ENCODE measurements around the gene ZNF653. TPM values are rescaled to one million over a fixed set of nuclear protein-coding genes. Genes with fewer than 3 reads are reported as not detected.
A peak's percentile ranks its signal among the peaks of the same experiment; 100 is the strongest.

ZNF653 gene
- total RNA-seq, 6 experiments from 2014 or later, result 2.7 to 7.0 (median 3.9) TPM

GRCh38 chr19:11504502-11505031 lies 1.1 kb downstream of the ZNF653 start:
- Histone ChIP-seq H3K27me3 (no peaks in the 10 kb centered on the region), H3K9me3 (no peaks in the 10 kb centered on the region), H3K4me1 (peaks cover 0 to 11% (median 0%) of the 10 kb centered on the region in 4 donors), H3K4me3 (peak overlapping the region; percentile 73 to 89 (median 86)), H3K27ac (no peak overlapping the region), H3K36me3 (no peaks in the 10 kb centered on the region)
- intact Hi-C loops (cut with DNase I), result no loop called here
- no peak for ATAC-seq
- WGBS (ENCODE audit: insufficient coverage, low coverage, low lambda C conversion rate, missing lambda C conversion rate), result 45% methylated on average over 6 of the region's 7 CpGs
- TF ChIP-seq, protein P1, sequence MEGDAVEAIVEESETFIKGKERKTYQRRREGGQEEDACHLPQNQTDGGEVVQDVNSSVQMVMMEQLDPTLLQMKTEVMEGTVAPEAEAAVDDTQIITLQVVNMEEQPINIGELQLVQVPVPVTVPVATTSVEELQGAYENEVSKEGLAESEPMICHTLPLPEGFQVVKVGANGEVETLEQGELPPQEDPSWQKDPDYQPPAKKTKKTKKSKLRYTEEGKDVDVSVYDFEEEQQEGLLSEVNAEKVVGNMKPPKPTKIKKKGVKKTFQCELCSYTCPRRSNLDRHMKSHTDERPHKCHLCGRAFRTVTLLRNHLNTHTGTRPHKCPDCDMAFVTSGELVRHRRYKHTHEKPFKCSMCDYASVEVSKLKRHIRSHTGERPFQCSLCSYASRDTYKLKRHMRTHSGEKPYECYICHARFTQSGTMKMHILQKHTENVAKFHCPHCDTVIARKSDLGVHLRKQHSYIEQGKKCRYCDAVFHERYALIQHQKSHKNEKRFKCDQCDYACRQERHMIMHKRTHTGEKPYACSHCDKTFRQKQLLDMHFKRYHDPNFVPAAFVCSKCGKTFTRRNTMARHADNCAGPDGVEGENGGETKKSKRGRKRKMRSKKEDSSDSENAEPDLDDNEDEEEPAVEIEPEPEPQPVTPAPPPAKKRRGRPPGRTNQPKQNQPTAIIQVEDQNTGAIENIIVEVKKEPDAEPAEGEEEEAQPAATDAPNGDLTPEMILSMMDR (IDR thresholded peaks at IDR 0.05), result no peak
- no peak for TF ChIP-seq POLR2A (IDR thresholded peaks at IDR 0.05)
- no peak for DNase-seq

DNA sequence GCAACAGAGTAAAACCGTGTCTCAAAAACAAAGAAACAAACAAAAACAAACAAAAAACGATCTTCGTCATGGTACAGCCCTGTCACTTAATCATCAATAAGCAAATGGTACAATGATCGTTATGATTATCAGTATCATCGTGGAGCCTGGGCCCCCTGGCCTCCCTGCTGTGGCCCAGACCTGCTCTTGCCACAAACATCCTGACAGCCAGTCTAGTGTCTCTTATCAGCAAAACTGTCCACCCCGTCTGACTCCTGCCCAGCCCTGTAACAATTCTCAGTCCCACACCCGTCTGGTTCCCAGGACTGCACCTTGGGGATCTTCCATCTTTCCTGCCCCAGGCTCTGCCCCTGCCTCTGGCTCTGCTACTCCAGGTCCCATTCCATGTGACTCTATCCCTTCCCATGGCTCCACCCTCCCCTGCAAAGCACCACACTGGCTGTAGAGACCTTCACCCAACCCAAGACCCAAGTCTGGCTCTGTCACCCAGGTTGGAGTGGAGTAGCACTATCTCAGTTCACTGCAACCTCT lies 5.7 kb downstream of the ZNF653 start:
- no peaks in the 10 kb centered on the region for H3K9me3 ChIP-seq
- H3K36me3 ChIP-seq, result peaks cover 0 to 7% (median 0%) of the 10 kb centered on the region in 4 donors
- no peak for TF ChIP-seq POLR2A (IDR thresholded peaks at IDR 0.05)
- TF ChIP-seq, protein P1 (IDR thresholded peaks at IDR 0.05), result no peak
- H3K4me3 ChIP-seq, result no peak overlapping the region
- H3K4me1 ChIP-seq, result peaks cover 0 to 4% (median 0%) of the 10 kb centered on the region in 4 donors
- DNase-seq (no peak), ATAC-seq (no peak)
- 84% methylated on average over 4 of the region's 7 CpGs for WGBS (ENCODE audit: insufficient coverage, low coverage, low lambda C conversion rate, missing lambda C conversion rate)
- H3K27me3 ChIP-seq, result no peaks in the 10 kb centered on the region
- H3K27ac ChIP-seq, result no peak overlapping the region
- intact Hi-C loops (cut with DNase I), result no loop called here

DNA sequence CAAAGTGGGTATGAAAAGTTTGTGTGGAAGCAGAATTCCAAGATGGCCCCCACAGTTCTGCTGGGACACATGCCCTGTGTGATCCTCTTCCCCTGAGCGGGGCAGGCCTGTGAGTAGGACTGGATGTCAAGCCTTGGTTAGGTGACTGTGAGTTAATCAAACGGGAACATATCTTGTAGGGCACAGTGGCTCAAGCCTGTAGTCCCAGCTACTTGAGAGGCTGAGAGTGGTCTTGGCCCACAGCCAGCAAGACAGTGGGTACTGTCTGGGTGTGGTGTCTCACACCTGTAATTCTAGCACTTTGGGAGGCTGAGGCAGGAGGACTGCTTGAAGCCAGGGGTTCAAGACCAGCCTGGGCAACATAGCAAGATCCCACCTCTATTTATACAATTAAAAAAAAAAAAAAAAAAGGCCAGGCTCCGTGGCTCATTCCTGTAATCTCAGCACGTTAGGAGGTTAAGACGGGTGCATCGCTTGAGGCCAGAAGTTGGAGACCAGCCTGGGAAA lies 6.4 kb downstream of the ZNF653 start:
- Histone ChIP-seq H3K4me1 (no peaks in the 10 kb centered on the region), H3K9me3 (no peaks in the 10 kb centered on the region), H3K36me3 (peaks cover 0 to 7% (median 0%) of the 10 kb centered on the region in 4 donors), H3K4me3 (no peak overlapping the region), H3K27me3 (no peaks in the 10 kb centered on the region), H3K27ac (no peak overlapping the region)
- no peak for DNase-seq
- intact Hi-C loops (cut with DNase I), result no loop called here
- TF ChIP-seq, protein P1 (IDR thresholded peaks at IDR 0.05), result no peak
- no peak for TF ChIP-seq POLR2A (IDR thresholded peaks at IDR 0.05)
- 96% methylated on average over 3 of the region's 6 CpGs for WGBS (ENCODE audit: insufficient coverage, low coverage, low lambda C conversion rate, missing lambda C conversion rate)
- ATAC-seq, result no peak

DNA sequence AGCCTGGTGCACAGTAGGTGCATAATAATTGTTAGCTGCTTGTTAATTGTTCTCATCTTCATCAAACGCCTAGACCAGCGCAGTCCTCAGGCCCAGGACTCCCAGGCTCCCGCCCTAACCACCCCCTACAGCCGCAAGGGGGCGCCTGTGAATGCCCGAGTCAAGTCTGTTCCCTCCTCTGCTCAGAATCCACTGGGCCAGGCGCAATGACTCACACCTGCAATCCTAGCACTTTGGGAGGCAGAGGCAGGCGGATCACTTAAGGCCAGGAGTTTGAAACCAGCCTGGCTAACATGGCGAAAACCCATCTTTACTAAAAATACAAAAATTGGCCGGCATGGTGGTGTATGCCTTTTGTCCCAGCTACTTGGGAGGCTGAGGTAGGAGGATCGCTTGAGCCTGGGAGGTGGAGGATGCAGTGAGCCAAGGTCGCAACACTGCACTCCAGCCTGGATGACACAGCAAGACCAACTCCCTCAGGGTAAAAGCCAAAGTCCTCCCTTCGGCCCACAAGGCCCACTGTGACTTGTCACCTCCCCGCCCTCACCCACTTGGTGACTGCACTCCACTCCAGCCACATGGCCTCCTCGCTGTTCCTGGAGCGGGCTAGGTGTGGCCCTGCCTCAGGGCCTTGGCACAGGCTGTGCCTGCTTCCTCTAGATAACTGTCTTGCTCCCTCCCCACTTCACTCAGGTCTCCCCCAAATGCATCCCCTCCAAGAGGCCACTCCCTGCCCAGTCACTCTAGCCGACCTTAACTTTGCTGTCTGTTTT lies 9.1 kb downstream of the ZNF653 start:
- no peaks in the 10 kb centered on the region for H3K27me3 ChIP-seq
- TF ChIP-seq, protein P1 (IDR thresholded peaks at IDR 0.05), result peak; percentile 37 to 54 (median 50)
- no peak for TF ChIP-seq POLR2A (IDR thresholded peaks at IDR 0.05)
- H3K9me3 ChIP-seq, result no peaks in the 10 kb centered on the region
- ATAC-seq (peak; percentile 50 to 63 (median 61)), DNase-seq (peak in 2 of 3 donors; percentile 56 to 66)
- no peaks in the 10 kb centered on the region for H3K4me1 ChIP-seq
- no peak overlapping the region for H3K4me3 ChIP-seq
- H3K36me3 ChIP-seq, result peaks cover 0 to 7% (median 0%) of the 10 kb centered on the region in 4 donors
- intact Hi-C loops (cut with DNase I), result no loop called here
- WGBS (ENCODE audit: insufficient coverage, low coverage, low lambda C conversion rate, missing lambda C conversion rate), result 56% methylated on average over 4 of the region's 17 CpGs
- no peak overlapping the region for H3K27ac ChIP-seq

Data from right lobe of liver (tissue), 6 donors.